Activated naive CD4-positive, alpha-beta T cell treated with anti-CD3 and anti-CD28 coated beads, Interleukin-2, amount 50 U/mL, for 72 hours (primary cell): ENCODE results near the gene CHRM4. TPM values are rescaled to one million over a fixed set of nuclear protein-coding genes. Genes with fewer than 3 reads are reported as not detected.

Source experiments
- ATAC-seq, 2 donors: fragments of 150-1000 bp; cut with Tn5 transposase; 2 replicates each; pipeline ENCODE4 v1.10.0; 2021; ENCODE audit warnings: mild to moderate bottlenecking in 2 of 2, moderate library complexity in 2 of 2
- DNase-seq, 2 donors: peaks; one replicate each; pipeline ENCODE4 v3.0.0; 2021 to 2022; ENCODE audit warnings: low spot score in 2 of 2
- H3K27ac Mint-ChIP-seq, 2 donors: one replicate each; pipeline ENCODE4 v1.8.0; 2022; ENCODE audit warnings: mild to moderate bottlenecking in 2 of 2, mixed read lengths in 2 of 2
- H3K36me3 Mint-ChIP-seq, 2 donors: one replicate each; pipeline ENCODE4 v1.8.0; 2022; ENCODE audit warnings: mixed read lengths in 2 of 2
- H3K9me3 Mint-ChIP-seq, 2 donors: one replicate each; pipeline ENCODE4 v1.8.0; 2022; ENCODE audit warnings: mixed read lengths in 2 of 2
- total RNA-seq, 2 donors: library from RNA; stranded (reverse); gene quantifications; one replicate each; pipeline ENCODE4 v1.2.3, GENCODE V29; 2022

CHRM4 gene
- total RNA-seq, 2 donors from 2014 or later, result 0.64 TPM; not detected in 1

GRCh38 chr11:46335271-46335670 is 56.3 kb downstream of the CHRM4 start:
- H3K27ac Mint-ChIP-seq, result peak overlapping the region; percentile 15 to 77

GRCh38 chr11:46334211-46334610 is 57.4 kb downstream of the CHRM4 start:
- H3K9me3 Mint-ChIP-seq, result no peaks in the 10 kb centered on the region
- DNase-seq (no peak), ATAC-seq (no peak)
- no peaks in the 10 kb centered on the region for H3K36me3 Mint-ChIP-seq
- H3K27ac Mint-ChIP-seq, result peak overlapping the region in 1 of 2 donors; percentile 58

More at GRCh38 chr11:46335271-46335670, 56.3 kb downstream of the CHRM4 start:
- H3K36me3 Mint-ChIP-seq, result no peaks in the 10 kb centered on the region
- H3K9me3 Mint-ChIP-seq, result no peaks in the 10 kb centered on the region
- DNase-seq (no peak), ATAC-seq (no peak)

Other genes starting within 250 kb of the CHRM4 start
- gene CREB3L1, start 114.1 kb downstream of the CHRM4 start, total RNA-seq, result under 1 TPM; 0.14 to 0.61 TPM
- gene DGKZ, start 44.3 kb downstream of the CHRM4 start, total RNA-seq, result 100 to 1,000 TPM in 1 of 2 donors, 10 to 100 TPM in 1; 88.0 to 108 TPM
- gene MDK, start 10.1 kb downstream of the CHRM4 start, total RNA-seq, result 10 to 100 TPM in 1 of 2 donors, 1 to 10 TPM in 1; 5.8 to 14.8 TPM
- 10 to 100 TPM; 20.9 to 28.5 TPM for gene AMBRA1, start 202.2 kb upstream of the CHRM4 start, total RNA-seq
- gene HARBI1, start 225.5 kb upstream of the CHRM4 start, total RNA-seq, result 1 to 10 TPM; 2.0 to 3.6 TPM
- gene ATG13, start 225.8 kb upstream of the CHRM4 start, total RNA-seq, result 10 to 100 TPM; 54.0 to 99.9 TPM